OCI-LY7 (cell line): ENCODE measurements around the gene KHSRP.

Experiments used
- CTCF ChIP-seq: fragments of 200-600 bp; sonication (generic); conservative IDR thresholded peaks from 2 replicates; pipeline ENCODE4 v1.5.1; 2014; ENCODE audit warnings: mild to moderate bottlenecking, antibody characterized with exemption, low read length, moderate library complexity, mixed read lengths
- EZH2phosphoT487 ChIP-seq: fragments of 200-600 bp; sonication (generic); IDR thresholded peaks from 2 replicates; pipeline ENCODE4 v1.6.1; 2018; ENCODE audit warnings: low read depth, borderline replicate concordance, mild to moderate bottlenecking, mixed run types, antibody characterized with exemption, low read length, moderate library complexity, mixed read lengths

- TF ChIP-seq CTCF (no peak), EZH2phosphoT487 (no peak)
Observed at GRCh38 chr19:6431891-6432290, 7.3 kb upstream of the KHSRP start.
